ENCODE results near the gene FNDC5.

DNA sequence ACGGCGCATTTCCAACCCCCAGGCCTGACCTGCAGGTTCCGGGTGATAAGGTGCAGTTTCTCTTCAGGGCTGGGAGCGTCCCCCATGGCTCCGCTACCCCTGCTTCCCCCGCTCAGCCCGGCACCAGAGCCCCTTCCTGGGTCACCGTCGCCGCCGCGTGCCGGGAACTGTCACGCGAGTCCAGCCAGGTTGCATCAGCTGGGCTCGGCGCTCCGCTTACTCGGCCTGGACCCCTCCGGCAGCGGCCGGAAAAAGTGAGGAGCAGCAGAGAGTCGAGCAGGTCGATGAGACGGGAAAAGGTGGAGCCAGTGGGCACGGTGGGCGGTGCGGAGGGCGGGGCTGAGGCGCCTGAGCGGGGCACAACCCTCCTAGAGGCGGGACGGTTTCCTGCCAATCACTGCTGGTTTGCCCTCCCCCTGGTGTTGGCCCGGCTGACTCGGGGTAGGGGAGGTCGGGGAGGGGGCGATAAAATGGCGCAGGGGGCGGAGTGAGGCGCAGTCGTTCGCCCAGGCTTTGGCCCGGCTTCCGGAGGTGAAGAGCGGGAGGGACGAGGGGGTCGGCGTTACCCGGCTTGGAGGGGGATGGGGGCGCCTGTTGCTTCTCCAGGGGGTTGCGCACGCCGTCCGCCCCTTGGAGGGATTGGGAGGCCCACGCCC is 53.4 kb downstream of the FNDC5 start, which contains the start of the genes S100PBP and YARS1:
- TF ChIP-seq, protein P1, sequence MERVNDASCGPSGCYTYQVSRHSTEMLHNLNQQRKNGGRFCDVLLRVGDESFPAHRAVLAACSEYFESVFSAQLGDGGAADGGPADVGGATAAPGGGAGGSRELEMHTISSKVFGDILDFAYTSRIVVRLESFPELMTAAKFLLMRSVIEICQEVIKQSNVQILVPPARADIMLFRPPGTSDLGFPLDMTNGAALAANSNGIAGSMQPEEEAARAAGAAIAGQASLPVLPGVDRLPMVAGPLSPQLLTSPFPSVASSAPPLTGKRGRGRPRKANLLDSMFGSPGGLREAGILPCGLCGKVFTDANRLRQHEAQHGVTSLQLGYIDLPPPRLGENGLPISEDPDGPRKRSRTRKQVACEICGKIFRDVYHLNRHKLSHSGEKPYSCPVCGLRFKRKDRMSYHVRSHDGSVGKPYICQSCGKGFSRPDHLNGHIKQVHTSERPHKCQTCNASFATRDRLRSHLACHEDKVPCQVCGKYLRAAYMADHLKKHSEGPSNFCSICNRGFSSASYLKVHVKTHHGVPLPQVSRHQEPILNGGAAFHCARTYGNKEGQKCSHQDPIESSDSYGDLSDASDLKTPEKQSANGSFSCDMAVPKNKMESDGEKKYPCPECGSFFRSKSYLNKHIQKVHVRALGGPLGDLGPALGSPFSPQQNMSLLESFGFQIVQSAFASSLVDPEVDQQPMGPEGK (CRISPR knock-in tag; IDR thresholded peaks at IDR 0.05; ENCODE audit: borderline replicate concordance) = no peak
- TF ChIP-seq ZFP30 (CRISPR knock-in tag; IDR thresholded peaks at IDR 0.05) (no peak), ARNTL (CRISPR knock-in tag; IDR thresholded peaks at IDR 0.05; ENCODE audit: borderline replicate concordance, low read depth) (no peak), ZNF70 (CRISPR knock-in tag; IDR thresholded peaks at IDR 0.05) (no peak), ZC3H10 (CRISPR knock-in tag; IDR thresholded peaks at IDR 0.05) (no peak), BACH2 (CRISPR knock-in tag; IDR thresholded peaks at IDR 0.05; ENCODE audit: borderline replicate concordance) (no peak), OSR1 (CRISPR knock-in tag; IDR thresholded peaks at IDR 0.05) (no peak), RARB (CRISPR knock-in tag; IDR thresholded peaks at IDR 0.05) (no peak), ZNF8 (CRISPR knock-in tag; IDR thresholded peaks at IDR 0.05) (no peak), TOX (CRISPR knock-in tag; IDR thresholded peaks at IDR 0.05; ENCODE audit: borderline replicate concordance) (no peak)
- TF ChIP-seq, protein P2, sequence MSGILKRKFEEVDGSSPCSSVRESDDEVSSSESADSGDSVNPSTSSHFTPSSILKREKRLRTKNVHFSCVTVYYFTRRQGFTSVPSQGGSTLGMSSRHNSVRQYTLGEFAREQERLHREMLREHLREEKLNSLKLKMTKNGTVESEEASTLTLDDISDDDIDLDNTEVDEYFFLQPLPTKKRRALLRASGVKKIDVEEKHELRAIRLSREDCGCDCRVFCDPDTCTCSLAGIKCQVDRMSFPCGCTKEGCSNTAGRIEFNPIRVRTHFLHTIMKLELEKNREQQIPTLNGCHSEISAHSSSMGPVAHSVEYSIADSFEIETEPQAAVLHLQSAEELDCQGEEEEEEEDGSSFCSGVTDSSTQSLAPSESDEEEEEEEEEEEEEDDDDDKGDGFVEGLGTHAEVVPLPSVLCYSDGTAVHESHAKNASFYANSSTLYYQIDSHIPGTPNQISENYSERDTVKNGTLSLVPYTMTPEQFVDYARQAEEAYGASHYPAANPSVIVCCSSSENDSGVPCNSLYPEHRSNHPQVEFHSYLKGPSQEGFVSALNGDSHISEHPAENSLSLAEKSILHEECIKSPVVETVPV (CRISPR knock-in tag; IDR thresholded peaks at IDR 0.05) = no peak
